HG03520 (cell line): Measurements from ENCODE around the gene BET1L.
A peak's percentile ranks its signal among the peaks of the same experiment; 100 is the strongest.

Experiments used
- ATAC-seq: cut with Tn5 transposase; IDR thresholded peaks from one replicate; pipeline ENCODE4 v1.9.1; 2021; ENCODE audit warnings: mild to moderate bottlenecking, moderate library complexity; ENCODE audit not compliant: unreplicated experiment

BET1L gene

DNA sequence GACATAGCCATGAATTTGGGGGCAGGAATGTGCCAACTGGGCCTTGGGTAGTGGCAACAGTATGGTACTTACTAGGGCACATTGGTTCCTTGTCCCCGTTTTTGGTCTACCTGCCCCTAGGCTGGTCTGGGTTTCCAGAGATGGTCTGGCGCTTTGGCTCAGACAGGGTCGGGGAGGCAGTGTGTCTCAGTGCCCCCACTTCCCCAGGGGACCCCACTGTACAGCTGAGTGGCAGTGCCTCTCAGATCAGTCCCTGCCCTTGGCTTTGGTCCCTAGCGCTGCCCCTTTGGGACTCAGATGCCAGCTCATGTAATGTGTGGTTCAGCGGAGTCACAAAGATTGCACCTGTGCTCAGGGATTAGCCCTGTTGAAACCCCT is 3.6 kb upstream of the BET1L start:
- no peak for ATAC-seq

DNA sequence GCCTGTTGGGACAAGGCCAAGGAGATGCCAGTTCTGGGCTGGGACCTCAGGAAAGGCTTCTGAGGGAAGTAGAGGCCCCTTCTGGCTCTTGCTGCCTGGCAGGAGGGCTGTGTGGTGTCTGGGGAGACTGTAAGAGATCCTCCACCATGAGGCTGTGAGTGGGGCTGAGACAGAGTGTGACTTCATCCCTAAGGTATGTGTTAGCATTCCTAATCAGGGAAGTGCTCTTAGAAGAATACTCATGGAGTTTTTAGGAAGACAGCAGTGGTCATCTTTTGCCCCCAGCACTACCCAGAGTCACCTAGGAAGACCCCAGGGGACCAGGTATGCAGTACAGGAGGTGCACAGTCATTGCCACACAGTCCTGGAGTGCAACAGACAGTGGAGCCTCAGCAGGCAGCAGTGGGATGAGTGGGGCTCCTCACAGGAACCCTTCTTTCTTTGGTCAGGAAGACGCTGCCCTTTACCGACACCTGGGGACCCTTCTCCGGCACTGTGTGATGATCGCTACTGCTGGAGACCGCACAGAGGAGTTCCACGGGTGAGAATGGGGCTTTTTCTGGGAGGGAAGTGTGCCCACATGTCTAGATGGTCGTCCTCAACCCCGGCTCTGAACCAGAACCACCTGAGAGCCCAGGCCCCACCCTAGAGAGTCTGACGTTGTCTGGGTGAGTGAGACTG is 3.1 kb upstream of the BET1L start:
- ATAC-seq = no peak

DNA sequence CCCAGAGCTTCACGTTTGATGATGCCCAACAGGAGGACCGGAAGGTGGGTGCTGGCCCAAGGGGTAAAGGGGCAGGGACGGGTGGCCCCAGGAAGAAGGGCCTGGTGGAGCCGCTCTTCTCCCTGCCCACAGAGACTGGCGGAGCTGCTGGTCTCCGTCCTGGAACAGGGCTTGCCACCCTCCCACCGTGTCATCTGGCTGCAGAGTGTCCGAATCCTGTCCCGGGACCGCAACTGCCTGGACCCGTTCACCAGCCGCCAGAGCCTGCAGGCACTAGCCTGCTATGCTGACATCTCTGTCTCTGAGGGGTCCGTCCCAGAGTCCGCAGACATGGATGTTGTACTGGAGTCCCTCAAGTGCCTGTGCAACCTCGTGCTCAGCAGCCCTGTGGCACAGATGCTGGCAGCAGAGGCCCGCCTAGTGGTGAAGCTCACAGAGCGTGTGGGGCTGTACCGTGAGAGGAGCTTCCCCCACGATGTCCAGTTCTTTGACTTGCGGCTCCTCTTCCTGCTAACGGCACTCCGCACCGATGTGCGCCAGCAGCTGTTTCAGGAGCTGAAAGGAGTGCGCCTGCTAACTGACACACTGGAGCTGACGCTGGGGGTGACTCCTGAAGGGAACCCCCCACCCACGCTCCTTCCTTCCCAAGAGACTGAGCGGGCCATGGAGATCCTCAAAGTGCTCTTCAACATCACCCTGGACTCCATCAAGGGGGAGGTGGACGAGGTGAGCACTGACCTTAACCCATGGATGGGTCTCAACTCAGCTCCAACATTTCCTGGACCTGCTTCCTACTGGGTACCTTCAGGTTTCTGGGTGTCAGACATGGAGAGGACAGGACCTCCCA is 2.3 kb upstream of the BET1L start:
- no peak for ATAC-seq

DNA sequence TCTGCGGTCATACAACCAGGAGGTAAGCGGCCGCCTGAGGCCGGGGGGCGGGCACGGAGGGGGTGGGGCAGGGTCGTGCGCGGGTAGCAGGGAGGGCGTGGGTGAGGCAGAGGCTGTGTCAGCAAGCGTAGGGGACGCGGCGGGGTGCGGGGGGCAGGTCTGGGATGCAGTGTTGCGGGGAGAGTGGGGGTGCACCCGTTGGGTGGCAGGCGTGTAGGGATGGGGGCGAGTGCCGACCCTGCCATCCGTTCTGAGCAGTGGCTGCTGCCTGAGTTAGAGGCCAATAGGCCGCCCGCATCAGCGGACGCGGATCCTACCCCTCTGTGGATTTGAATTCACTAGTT is 1.7 kb upstream of the BET1L start:
- no peak for ATAC-seq

DNA sequence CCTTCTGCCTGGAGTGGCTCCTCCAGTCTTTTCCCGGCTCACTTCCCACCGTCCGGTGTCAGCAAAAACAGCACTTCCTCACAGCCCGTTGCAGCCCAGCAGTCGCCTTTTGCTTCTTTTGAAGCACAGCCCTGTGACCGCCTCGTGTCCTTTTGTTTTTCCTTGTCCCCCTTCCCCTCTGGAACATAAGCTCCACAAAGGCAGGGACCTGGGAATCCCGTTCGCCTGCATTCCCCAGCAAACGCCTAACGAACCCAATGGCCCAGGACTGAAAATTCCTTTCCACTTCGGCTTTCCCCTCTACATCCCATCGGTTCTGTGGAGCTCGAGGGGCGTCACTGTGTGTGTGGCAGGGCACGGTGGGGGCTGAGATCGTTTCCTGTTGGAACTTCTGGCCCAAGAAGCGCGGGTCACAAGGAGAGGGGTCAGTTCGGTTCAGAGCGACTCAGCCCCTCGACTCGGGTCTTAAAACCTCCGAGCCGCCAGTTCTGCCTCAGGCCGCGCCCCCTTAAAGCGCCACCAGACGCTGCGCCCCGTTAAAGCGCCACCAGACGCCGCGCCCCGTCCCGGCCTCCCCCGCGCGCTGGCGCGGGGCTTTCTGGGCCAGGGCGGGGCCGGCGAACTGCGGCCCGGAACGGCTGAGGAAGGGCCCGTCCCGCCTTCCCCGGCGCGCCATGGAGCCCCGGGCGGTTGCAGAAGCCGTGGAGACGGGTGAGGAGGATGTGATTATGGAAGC is 1.1 kb upstream of the BET1L start:
- no peak for ATAC-seq

DNA sequence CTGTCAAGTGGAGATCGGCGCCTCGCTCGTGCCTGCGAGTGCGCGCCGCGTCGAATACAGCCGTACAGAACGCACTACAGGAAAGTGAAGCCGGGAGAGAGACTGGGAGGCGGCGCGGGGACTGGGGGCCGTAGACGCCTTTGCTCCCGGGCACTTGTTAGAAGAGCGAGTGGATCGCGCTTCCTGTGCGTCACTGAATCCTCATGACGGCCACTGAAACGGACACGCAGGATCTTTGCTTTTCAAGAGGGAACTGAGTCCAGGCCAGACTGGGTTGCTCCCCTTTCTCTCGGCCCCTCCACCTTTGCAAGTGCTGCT is 623 bp upstream of the BET1L start:
- ATAC-seq = peak; percentile 15

DNA sequence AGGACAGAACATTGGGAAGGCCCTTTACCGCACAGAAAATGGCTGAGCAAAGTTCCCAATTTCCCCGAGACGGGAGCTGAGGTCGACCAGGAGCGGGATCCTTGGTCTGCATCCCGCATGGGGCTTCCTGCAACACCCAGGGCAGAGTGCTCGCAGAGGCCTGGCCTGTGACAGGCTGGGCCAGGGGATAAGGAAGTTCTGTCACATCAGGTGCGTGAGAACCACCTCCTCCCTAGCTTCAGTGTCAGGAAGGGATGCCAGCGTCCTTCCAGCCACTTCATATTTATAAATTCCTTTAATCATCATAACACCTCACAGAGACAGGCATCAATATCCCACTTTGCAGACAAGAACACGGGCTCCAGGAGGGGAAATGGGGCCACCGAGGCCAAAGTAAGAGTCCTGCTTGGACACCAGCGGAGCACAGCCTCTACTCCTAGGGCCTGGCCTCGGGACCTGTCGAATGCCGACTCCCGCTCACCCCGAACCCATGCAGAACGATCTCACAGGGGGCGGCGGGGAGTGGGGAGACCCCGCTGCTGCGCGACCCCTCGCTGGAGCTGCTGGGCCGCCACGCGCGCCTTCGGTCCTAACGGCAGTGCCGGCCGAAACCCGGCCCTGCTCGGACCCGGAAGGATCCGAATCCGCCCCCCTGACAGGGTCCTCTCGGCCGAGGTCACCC is 532 bp downstream of the BET1L start:
- ATAC-seq = no peak

DNA sequence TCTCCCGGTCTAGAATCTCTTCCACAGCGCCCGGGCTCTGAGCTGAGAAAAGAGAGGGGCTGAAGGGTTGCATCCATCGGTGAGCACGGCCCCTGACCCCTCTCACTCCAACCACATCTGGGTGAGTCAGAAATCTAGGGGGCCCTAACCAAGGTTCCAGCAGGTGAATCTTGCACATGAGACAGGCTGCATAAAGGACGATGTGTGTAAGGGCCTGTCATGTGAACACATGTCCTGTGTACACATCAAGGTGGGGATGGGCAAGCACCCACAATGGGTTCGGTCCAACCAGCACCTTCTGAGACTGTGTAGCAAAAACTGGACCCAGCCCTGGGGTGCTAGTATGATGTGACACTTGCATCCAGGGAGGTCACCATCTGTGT is 1.2 kb downstream of the BET1L start:
- ATAC-seq = no peak

DNA sequence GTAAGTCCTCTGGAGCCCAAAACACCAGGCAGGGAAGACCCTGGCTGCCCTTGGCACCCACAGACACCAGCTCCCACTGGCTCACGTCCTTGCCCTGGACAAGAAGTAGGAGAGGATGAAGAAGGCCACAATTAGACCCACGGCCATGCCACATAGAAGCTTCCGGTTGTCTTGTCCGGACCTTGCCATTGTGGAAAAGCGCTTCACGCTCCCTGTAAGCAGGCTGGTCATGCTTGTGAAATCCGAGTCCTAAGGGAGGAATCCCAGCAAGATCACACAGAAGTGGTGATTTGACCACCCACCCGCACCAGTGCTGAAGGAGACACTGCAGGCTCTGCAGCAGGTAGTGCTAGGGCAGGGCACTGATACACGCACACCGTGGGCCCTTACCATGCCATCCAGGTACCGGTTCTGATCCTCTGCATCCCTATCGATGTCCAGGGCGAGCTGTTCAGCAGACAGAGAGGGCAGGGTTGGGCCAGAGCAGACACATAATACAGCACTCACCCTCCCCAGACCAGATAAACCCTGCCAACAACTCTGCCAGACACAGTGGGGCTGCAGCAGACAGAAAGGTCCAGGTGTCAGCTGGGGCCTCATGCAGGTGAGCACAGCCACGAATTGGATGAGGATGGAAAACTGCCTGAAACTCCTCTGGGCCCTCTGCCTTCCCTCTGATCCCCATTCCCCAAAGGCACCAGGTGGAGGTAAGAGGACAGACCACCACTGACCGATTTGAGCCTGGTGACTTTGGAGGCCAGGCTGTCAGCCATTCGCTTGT is 1.8 kb downstream of the BET1L start:
- no peak for ATAC-seq

DNA sequence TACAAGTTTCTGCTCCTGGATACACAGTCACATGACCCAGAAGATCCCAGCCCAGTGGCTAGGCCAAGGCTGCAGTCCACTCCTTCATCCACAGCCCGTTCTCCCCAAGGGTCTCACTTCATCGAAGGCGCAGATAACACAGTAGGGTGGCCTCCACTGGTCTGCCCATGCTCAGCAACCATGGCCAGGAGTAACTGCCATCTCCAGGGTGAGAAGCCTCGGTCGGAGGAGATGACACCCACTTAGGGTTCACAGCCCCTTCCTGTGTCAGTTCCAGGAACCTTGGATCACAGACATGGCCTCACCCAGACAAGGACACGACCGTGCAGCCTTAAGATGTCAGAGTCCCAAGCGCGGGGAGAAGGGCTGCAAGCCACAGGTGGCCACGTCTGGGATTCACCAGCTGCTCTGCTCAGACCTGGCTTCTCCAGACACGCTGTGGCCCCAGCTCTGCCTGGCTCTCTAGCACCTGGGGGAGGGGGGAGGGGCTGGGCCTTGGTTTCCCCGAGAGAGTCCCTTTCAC is 2.6 kb downstream of the BET1L start:
- ATAC-seq = no peak

DNA sequence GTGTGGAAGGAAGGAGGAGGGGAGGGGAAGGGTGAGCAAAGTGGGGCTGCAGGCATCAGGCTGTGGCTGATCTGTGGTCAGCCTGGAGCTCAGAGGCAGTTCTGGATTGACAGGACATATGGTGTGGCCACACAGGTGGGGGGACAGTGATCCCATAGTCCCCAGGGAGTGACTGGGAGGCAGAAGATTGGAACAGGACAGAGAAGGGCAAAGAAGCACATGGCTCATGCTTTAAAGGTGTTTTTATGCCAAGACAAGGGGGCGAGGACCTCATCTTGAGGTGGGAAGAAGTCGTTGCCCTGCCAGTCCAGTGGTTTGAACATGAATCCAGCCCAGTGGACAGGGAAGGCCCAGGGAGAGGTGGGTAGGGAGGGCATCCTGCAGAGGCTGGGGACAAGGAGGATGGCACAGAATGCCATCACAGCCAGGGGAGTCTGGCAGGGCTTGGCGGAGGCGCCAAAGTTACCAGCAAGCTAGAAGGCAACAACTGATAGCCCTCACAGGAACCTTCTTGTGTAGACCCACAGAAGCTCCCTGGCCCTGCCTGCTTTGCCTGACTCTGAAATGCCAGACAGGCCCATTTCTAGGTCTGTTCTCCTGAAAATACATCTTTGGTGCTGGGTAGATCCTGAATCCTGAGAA is 3.1 kb downstream of the BET1L start:
- no peak for ATAC-seq

DNA sequence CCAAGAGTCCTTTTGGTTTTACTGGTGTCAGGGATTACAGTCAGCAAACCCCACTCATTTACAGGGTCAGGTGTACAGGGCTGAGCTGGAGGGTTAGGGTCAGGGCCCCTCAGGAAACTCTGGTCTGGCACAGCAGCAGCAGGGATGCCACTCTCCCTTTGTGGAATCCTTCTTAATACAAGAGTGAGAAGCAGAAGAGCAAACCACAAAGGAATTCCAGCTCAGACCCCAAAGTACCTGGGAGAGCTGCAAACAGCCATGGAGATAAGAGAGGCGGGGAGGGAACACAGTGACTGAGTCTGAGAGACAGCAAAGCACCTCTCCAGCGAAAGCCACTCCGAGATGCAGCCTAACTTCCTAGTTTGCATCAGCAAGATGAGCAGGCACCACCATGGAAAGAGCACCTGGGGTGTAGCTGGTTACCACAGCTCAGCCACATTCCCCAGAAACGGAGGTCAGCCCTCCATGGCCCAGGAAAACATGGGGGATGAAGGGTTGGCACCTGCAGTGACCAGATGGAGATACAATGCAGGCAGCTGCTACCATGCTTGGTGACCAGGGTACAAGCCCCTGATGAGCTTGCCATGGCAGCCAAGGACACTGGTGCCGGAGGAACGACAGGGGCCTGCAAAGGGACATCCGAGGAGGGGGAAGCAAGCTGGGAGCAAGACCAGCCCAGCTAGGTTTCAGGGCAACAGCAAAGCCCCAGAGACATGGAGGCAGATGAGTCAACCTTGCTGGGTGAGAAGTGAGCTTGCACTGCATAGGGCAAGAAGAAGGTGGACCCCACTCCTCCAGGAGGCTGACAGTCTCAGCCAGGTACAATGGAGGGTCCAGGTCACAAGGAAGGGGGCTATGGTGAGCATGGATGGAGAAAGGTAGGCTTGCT is 3.9 kb downstream of the BET1L start:
- ATAC-seq = no peak

DNA sequence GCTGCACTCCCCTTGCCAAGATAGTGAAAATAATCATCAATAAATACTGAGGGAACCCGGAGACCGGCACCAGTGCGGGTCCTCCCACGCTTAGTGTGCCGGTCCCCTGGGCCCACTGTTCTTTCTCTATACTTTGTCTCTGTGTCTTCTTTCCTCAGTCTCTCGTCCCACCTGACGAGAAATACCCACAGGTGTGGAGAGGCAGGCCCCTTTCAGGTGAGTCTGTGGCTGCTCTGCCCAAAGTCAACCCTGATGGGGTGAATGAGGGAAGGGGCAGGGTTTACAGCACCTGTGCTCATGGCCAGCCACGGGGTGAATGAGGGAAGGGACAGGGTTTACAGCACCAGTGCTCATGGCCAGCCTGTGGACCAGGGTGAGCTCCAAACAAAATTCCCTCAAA is 4.7 kb downstream of the BET1L start:
- ATAC-seq = no peak

DNA sequence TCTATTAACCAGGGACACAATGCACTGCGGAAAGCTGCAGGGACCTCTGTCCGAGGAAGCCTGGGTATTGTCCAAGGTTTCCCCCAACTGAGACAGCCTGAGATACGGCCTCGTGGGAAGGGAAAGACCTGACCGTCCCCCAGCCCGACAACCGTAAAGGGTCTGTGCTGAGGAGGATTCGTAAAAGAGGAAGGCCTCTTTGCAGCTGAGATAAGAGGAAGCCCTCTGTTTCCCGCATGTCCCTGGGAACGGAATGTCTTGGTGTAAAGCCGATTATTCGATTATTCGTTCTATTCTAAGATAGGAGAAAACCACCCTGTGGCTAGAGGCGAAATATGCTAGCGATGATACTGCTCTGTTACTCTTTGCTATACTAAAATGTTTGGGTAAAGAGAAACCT is 5.2 kb downstream of the BET1L start:
- no peak for ATAC-seq

DNA sequence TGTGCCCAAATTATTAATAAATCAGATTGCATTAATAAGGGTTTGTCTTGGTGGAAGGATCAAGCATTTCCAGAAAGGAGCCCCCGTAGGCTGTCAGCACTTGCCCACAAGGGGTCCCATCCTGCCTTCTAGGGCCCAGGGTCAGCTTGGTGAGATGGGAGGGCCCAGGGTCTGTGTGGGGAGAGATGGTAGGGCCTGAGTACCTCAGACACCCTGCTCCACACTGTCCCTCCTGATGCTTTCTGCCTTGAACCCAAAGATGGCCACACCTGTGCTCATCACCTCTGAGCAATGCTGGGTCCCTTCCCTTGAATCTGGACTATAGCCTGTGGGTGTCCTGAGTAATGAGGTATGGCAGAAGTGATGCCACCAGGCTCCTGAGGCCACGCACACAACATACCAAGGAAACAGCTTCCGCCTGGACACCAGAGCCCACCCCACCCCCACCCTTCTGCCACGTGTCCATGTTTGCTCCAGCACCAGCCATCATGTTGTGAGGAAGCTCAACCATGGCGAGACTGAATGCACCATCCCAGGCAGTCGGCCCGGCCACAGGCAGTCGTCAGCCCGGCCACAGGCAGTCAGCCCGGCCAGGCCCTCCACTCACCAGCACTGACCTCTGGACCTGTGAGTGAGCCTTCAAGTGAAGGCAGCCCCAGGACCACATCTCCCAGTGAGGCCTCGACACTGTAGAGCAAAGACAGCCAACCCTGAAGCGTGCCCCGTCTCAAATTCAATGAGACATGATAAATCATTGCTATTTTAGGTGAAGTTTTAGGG is 6.8 kb downstream of the BET1L start:
- ATAC-seq = no peak

DNA sequence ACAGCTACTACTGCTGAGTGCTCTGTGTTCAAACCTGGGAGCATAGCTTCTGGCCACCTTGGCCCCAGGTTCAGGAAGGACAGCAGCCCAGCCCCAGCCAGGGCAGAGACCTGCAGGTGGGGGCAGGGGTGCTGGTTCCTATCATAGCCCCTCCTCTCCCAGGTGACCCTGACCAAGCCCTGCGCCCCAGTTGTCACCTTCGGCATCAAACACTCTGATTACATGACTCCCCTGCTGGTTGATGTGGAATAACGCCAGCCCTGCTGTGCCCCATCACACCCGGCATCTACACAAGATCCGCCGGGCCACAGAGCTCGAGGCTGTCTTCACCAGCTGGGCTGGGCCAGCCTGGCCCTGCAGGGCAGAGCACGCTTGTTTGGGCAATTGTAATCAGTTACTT is 7.4 kb downstream of the BET1L start:
- no peak for ATAC-seq

DNA sequence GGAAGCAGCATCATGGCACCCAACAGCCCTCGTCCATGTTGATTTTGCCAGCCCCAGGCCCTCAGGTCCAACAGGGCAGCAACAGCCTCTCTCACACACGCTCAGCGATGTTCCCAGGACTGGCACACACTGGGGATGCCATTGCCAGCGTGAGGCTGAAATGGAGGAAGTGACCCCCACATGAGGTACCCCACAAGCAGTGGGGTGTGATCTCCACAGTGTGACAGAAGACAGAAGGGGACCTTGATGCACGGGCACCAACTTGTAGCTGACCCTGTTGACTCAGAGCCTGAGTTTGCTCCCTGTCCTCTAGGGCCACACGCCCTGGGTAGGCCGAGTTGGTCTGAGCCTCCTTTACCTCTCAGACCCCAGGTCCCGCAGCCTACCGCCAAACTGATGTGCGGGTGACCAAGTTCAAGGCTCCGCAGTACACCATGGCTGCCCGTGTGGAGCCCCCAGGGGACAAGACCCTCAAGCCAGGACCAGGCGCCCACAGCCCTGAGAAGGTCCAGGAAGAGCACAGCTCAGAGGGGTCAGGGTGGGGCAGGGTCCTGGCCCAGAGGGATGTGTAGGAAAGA is 8.1 kb downstream of the BET1L start:
- ATAC-seq = no peak

DNA sequence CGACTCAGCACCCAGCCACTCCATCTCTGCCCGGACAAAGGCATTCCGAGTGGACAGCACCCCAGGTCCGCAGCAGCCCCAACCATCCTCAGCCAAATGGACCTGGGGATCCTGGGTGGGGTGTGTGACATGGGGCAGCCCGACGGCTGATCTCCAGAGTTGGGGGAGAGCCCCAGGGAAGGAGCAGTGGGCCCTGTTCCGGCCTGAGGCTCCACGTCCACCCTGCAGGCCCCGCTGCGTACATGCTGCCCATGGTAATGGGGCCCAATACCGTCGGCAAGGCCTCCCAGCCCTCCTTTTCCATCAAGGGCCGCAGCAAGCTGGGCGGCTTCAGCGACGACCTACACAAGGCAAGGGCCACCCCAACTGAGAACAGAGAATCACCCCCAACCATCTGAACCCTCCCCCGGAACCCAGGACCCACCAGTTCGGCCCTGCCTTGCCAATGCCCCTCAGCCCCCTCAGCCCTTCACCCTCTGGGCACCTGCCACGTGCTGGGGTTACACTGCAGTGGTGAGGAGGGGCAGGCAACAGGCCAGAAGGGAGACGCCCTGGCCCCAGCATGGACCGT is 8.9 kb downstream of the BET1L start:
- no peak for ATAC-seq
